T-helper 1 cell treated with Interleukin-12 subunit alpha and Interleukin-12 subunit beta and Interleukin-4 antibody, amounts not matched to agents 30 ng/mL and 1 ng/mL, for 36 hours (primary cell): ENCODE measurements around the gene ZCCHC9. TPM values are rescaled to one million over a fixed set of nuclear protein-coding genes. Genes with fewer than 3 reads are reported as not detected.
"Not testable (repeated sequence)": the region's sequence is repeated elsewhere in the genome, so short reads cannot be mapped to it uniquely, and the experiment has no call there.

Experiments
- intact Hi-C: fragments of 100-400 bp; cut with micrococcal nuclease; formaldehyde crosslinking; loops from one replicate; pipeline ENCODE4 v1.15.1; 2024
- total RNA-seq: library from RNA; stranded (reverse); gene quantifications from 2 replicates; pipeline ENCODE4 v1.2.3, GENCODE V29; 2022

The ZCCHC9 gene, protein sequence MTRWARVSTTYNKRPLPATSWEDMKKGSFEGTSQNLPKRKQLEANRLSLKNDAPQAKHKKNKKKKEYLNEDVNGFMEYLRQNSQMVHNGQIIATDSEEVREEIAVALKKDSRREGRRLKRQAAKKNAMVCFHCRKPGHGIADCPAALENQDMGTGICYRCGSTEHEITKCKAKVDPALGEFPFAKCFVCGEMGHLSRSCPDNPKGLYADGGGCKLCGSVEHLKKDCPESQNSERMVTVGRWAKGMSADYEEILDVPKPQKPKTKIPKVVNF
- 37.5 and 37.8 TPM in 2 replicates for total RNA-seq

GRCh38 chr5:81301271-81302015 is at the start of gene ZCCHC9:
Gene ZCCHC9 (plus strand): TSS chr5:81301587. CDS start chr5:81304758, 3,171 bp downstream.
- intact Hi-C loops, result loop anchor here (1.0 to 5.0 kb wide), 18 partner anchors 106 to 1789 kb away; partner anchors contain the start of genes HOMER1, RASGRF2, SSBP2 and TENT2

DNA sequence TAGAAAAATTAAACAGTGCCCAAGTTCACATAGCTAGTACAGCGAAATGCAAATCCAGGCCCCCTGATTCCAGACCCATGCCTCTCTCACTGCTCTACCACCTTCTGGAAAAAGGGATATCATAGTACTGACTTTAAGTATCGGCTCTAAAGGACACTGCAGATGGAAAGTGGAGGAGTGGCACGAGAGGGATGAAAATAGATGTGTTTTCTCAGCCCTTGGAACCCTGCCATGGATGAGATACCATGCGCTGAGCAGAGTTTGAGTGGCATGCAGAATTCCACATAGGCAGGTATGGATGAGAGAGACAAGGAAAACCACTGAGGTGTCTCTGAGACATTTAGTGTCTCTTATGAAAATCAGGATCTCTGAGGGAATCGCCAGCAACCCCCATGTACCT is 49.5 kb upstream of the ZCCHC9 start:
- intact Hi-C loops, result no loop called here

GRCh38 chr5:81252904-81253303 is 48.5 kb upstream of the ZCCHC9 start:
- intact Hi-C loops, result no loop called here

GRCh38 chr5:81253875-81254274 is 47.5 kb upstream of the ZCCHC9 start:
- intact Hi-C loops, result no loop called here

DNA sequence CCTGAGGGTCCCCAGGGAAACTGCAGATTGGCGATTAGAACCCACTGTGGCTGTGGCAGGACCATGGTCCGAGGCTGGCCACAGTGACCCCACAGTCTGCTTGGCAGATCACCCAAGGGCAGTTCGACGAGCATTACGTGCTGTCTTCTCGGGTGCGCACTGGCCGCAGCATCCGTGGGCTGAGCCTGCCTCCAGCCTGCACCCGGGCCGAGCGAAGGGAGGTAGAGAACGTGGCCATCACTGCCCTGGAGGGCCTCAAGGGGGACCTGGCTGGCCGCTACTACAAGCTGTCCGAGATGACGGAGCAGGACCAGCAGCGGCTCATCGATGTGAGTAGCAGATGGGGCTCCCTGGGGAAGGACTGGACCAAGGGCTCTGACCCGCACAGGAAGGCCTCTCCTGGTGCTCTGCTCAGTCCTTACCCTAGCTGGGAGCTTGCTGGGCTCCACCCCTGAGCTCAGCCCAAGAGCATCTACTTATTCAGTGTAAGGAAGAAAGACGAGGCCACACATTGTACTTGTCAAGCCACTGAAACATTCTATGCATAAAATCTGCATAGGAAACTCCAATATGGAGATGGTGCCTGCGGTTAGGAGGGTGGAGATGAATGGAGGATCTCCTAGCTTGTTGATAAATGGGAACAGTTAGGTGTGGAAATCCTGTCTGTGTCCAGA is 46.4 kb upstream of the ZCCHC9 start:
- intact Hi-C loops, result no loop called here

- intact Hi-C loops, result no loop called here
Measured at GRCh38 chr5:81256766-81257165, 44.6 kb upstream of the ZCCHC9 start.

GRCh38 chr5:81262796-81263195 is 38.6 kb upstream of the ZCCHC9 start:
- intact Hi-C loops, result not testable (repeated sequence)

DNA sequence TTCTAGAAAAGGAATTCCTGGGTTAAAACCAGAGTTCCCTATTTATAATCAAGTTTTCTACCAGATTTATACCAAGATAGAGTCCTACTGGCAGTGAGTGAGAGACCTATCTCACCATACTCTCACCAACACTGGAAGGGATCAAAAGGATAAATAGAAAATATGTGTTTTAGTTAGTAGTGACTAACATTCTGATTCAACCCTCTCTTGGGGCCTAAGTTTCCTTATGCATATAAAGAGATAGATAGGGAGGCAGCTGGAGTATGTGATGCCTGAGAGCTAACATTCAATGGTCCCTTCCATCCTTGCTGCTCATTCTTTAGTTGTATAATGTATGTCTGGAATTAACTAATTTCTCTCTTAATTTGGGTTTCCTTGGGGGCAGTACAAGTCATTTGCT is 36.3 kb upstream of the ZCCHC9 start:
- intact Hi-C loops, result no loop called here

DNA sequence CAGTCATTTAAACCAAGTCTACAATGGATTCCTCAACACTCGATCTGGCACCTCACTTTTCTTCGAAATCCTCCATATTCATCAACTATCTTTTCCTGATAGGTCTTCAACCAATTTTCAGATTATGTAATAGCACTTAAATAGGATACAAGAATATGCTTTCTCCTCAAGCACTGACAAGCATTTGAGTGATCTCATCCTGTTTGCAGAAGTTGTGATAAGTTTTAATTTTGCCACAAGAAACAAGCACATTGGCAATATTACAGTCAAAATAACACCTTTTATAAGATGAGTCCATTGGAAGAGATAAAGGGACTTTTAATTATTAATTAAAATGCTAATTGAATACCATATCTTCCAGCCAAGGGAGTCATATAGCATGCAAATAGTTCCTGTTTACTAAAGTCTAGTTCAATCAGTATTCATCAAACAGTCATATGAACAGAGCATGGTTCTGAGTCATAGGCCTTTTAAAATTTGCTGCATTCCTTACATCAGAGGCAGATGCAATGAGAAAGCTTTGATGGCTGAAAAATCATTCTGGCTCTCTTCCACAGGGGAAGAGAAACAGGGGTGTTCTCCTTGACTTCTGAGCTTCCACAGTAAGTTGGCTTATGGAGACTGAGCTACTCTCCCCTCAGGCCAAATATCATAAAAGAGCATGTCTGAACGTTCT is 32.7 kb upstream of the ZCCHC9 start:
- intact Hi-C loops, result no loop called here

- intact Hi-C loops, result no loop called here
Measured at GRCh38 chr5:81269751-81270393, 31.5 kb upstream of the ZCCHC9 start.

DNA sequence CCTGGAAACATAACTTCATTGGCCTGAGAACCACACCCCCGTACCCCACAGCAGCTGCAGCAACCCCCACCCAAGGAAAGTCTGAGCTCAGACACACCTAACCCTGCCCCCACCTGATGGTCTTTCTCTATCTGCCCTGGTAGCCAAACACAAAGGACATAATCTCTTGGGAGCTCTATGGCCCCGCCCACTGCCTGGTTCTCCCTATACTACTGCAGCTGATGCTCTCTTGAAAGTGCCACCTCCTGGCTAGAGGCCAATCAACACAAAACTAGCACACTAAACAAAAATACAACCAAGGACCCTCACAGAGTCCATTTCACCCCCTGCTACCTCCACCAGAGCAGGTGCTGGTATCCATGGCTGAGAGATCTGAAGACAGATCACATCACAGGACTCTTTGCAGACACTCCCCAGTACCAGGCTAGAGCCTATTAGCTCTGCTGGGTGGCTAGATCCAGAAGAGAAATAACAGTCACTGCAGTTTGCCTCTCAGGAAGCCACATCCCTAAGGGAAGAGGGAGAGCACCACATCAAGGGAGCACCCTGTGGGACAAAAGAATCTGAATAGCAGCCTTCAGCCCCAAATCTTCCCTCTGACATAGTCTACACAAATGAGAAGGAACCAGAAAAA is 30.9 kb upstream of the ZCCHC9 start:
- intact Hi-C loops, result not testable (repeated sequence)

DNA sequence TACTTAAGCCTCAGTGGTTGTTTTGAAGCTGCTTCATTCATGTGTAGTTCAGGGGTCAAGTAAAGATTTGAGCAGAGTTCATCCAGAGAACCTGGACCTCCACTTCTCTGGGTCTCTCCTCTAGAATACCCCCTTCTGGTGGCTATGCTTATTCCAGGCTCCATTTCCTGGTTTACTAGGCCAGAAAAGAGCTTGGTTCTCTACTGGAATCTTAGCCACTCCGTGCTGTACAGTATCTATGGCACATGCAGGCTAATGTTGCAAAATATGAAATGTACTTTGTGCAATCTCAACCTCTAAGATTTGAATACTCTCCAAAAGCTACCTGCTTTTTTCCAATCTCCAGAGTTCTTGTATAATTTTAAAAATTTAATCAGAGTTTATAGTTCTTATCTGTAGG is 17.4 kb upstream of the ZCCHC9 start:
- intact Hi-C loops, result no loop called here

- intact Hi-C loops, result no loop called here
Measured at GRCh38 chr5:81286059-81286617, 15.2 kb upstream of the ZCCHC9 start.

DNA sequence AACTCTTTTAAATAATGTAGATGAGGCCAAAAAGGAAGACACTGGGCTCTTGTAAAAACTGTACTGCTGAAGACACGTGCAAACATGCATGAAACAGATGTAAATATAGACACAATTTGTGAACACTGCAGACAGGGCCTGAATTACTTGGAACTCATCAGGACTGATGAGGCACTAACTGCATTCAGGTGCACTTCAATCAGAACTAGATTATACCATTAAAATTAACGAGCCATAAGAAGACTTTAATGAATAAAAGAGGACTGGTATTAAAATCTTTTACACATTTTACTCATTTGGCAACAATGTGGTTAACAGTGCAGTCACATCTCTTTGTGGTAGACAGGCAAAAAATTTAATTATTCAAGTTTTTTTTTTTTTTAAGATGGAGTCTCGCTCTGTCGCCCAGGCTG is 13.4 kb upstream of the ZCCHC9 start:
- intact Hi-C loops, result no loop called here

DNA sequence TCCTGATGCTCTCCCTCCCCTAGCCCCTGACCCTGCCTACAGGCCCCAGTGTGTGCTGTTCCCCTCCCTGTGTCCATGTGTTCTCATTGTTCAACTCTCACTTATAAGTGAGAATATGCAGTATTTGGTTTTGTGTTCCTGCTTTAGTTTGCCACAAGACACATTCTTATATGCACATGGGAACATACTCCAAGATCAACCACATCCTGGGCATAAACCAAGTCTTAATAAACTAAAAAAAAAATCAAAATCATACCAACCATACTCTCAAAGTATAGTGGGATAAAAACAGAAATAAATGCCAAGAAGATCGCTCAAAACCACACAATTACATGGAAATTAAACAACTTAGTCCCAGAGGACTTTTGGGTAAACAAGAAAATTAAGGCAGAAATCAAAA is 11.2 kb upstream of the ZCCHC9 start:
- intact Hi-C loops, result no loop called here

DNA sequence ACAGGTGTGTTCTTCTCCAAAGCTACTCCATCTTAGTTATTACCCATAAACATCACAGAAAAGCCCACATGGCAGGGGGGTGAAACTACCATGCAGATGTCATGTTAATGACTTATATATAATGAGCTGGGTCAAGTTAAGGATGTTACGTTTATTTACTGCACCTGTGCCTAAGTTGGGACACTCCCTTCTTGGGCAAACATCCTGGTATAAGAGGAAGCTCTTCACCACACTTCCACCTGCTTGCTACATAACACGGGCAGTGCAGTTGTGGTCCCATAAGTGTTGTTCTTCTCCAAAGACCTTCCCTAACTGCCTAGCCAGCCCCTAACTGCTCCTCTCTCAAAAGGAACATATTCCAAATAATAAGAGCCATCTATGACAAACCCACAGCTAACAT is 9.3 kb upstream of the ZCCHC9 start:
- intact Hi-C loops, result no loop called here

- intact Hi-C loops, result not testable (repeated sequence)
Measured at GRCh38 chr5:81294021-81294420, 7.4 kb upstream of the ZCCHC9 start.

GRCh38 chr5:81297531-81297930 is 3.9 kb upstream of the ZCCHC9 start:
- intact Hi-C loops, result no loop called here

GRCh38 chr5:81300921-81301270 is 491 bp upstream of the ZCCHC9 start:
- intact Hi-C loops, result loop anchor here (1.0 to 5.0 kb wide), 18 partner anchors 106 to 1789 kb away; partner anchors contain the start of genes HOMER1, RASGRF2, SSBP2 and TENT2

DNA sequence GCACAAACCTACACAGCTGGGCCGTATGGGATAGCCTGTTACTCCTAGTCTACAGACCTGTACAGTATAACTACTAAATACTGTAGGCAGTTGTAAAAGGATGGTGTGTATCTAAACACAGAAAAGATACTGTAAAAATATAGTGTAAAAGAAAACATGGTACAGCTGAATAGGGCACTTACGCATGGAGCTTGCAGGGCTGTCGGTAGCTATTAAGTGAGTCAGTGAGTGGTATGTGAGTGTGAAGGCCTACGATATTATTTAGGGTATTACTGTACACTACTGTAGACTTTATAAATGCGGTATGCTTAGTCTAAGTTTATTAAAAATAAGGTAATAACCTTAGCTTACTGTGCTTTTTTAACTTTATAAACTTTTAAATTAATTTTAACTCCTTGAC is 1.2 kb downstream of the ZCCHC9 start:
- intact Hi-C loops, result loop anchor here (5.0 kb wide), 5 partner anchors 295 to 1790 kb away; partner anchors contain the start of genes HOMER1 and TENT2
